D341Med (cell line): ENCODE data around the gene GADD45G.

ENCODE experiments used
- DNase-seq: peaks from one replicate; pipeline ENCODE4 v3.0.0; 2012; ENCODE audit warnings: low spot score

The GADD45G gene

GRCh38 chr9:89604729-89605464 lies at the start of gene GADD45G:
TSS of gene GADD45G (plus strand) at chr9:89605012. CDS start at chr9:89605122, 110 bp downstream.
- DNase-seq, result peak; percentile 95

GRCh38 chr9:89555036-89555415 lies 49.8 kb upstream of the GADD45G start:
- DNase-seq, result no peak

GRCh38 chr9:89555451-89556375 lies 49.1 kb upstream of the GADD45G start:
- DNase-seq, result no peak

- DNase-seq, result no peak
Observed at GRCh38 chr9:89558196-89558899, 46.5 kb upstream of the GADD45G start.

GRCh38 chr9:89558948-89559347 lies 45.9 kb upstream of the GADD45G start:
- DNase-seq, result no peak

- DNase-seq, result no peak
Observed at GRCh38 chr9:89562186-89562814, 42.5 kb upstream of the GADD45G start.

GRCh38 chr9:89563571-89564345 lies 41.1 kb upstream of the GADD45G start:
- DNase-seq, result no peak

- no peak for DNase-seq
Observed at GRCh38 chr9:89564346-89564878, 40.4 kb upstream of the GADD45G start.

GRCh38 chr9:89567649-89568048 lies 37.2 kb upstream of the GADD45G start:
- DNase-seq, result no peak

GRCh38 chr9:89574309-89574708 lies 30.5 kb upstream of the GADD45G start:
- DNase-seq, result no peak

GRCh38 chr9:89576404-89576839 lies 28.4 kb upstream of the GADD45G start:
- no peak for DNase-seq

GRCh38 chr9:89577363-89577762 lies 27.4 kb upstream of the GADD45G start:
- no peak for DNase-seq

- DNase-seq, result no peak
Observed at GRCh38 chr9:89579741-89580385, 24.9 kb upstream of the GADD45G start.

GRCh38 chr9:89586311-89586710 lies 18.5 kb upstream of the GADD45G start:
- DNase-seq, result no peak

GRCh38 chr9:89588271-89588879 lies 16.4 kb upstream of the GADD45G start:
- no peak for DNase-seq

GRCh38 chr9:89590415-89590814 lies 14.4 kb upstream of the GADD45G start:
- DNase-seq, result no peak

GRCh38 chr9:89591274-89592212 lies 13.3 kb upstream of the GADD45G start:
- no peak for DNase-seq

- no peak for DNase-seq
Observed at GRCh38 chr9:89592213-89592815, 12.5 kb upstream of the GADD45G start.
